ENCODE results near the gene NUTM1.
A peak's percentile ranks its signal among the peaks of the same experiment; 100 is the strongest.

The NUTM1 gene

DNA sequence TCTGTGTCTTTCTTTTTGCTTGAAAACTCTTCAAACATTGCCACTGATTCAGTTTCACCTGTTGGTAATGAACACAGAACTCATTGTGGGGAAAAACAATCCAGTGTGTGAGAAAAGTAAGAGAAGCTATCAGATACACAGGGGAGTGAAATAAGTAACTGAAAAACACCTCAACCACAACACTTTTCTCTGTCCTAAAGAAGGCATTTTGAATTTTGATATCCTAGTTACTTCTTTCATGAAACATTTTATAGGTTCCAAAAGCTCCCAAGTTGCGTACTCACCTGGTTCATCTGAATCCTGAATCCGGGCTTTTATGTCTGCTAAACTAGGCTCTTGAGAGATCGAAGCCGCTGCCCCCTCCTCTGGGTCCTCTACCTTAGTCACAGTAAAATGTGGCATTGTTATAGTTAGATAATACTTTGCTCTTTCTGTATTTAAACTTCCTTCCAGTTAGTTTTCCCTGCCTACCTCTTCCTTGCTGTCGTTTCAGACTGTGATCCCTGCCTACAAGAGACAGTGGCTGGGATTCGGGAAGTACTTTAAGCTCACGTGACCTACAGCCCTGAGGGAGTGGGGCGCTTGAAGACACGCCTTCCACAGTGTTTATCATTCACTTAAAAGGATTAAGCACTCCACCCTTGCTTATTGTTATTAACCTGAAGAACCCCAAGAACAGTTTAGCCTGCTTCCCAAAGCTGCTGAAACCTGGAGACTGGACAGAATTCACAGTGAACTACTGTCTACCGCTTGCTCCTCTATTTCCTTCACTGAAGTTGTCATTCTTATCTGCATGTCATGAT, 24.6 kb upstream of the NUTM1 start:
- Histone ChIP-seq H3K4me1 (ENCODE audit: control extremely low read depth in 1 of 4, control insufficient read depth in 4 of 4, insufficient read depth in 4 of 4, low read length in 3 of 4) (peaks cover 7 to 55% (median 23%) of the 10 kb centered on the region in 4 experiments), H3K27ac (ENCODE audit: insufficient read depth in 1 of 2, low read depth in 1 of 2, low read length in 2 of 2, poor library complexity in 1 of 2, severe bottlenecking in 2 of 2) (peak overlapping the region; percentile 70 to 88), H3K27me3 (replicated peaks in 2 of 5; ENCODE audit: control insufficient read depth in 4 of 5, insufficient read depth in 5 of 5, low read length in 4 of 5) (no peaks in the 10 kb centered on the region), H3K4me3 (ENCODE audit: control insufficient read depth in 1 of 7, extremely low read depth in 1 of 7, insufficient read depth in 4 of 7, low read depth in 2 of 7, low read length in 6 of 7) (peak overlapping the region in 6 of 7 experiments; percentile 69 to 88 (median 78)), H3K36me3 (ENCODE audit: control insufficient read depth in 4 of 4, insufficient read depth in 4 of 4, low read length in 3 of 4) (peaks cover 0 to 6% (median 2%) of the 10 kb centered on the region in 4 experiments), H3K9me3 (ENCODE audit: control extremely low read depth in 1 of 5, control insufficient read depth in 4 of 5, insufficient read depth in 2 of 5, low read depth in 1 of 5, low read length in 4 of 5) (no peaks in the 10 kb centered on the region)
- POLR2A ChIA-PET: interaction anchor here (0.6 to 1.1 kb wide), 5 partner anchors 9 to 270 kb away, joined by 3 read pairs; no protein-coding TSS in a partner anchor
- WGBS (ENCODE audit: insufficient coverage): 7% methylated on average over 7 of the region's 10 CpGs
- peak; percentile 52 to 74 (median 60) for DNase-seq
- CTCF ChIA-PET: interaction anchor here (0.7 to 3.0 kb wide), 5 partner anchors 9 to 70 kb away, joined by 3 to 30 read pairs (median 5); partner anchors contain the start of gene LPCAT4

DNA sequence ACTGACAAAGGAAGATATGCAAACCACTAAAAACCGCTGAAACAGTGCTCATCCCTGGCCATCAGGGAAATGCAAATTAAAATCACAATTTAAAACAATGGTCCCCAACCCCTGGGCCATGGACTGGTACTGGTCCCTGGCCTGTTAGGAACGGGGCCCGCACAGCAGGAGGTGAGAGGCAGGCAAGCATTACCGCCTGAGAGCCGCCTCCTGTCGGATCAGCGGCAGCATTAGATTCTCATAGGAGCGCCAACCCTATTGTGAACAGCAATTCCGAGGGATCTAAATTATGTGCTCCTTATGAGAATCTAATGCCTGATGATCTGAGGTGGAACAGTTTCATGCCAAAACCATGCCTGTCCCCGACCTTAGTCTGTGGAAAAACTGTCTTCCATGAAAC, 19.9 kb upstream of the NUTM1 start:
- peaks cover 9 to 30% (median 18%) of the 10 kb centered on the region in 4 experiments for H3K4me1 ChIP-seq (ENCODE audit: control extremely low read depth in 1 of 4, control insufficient read depth in 4 of 4, insufficient read depth in 4 of 4, low read length in 3 of 4)

DNA sequence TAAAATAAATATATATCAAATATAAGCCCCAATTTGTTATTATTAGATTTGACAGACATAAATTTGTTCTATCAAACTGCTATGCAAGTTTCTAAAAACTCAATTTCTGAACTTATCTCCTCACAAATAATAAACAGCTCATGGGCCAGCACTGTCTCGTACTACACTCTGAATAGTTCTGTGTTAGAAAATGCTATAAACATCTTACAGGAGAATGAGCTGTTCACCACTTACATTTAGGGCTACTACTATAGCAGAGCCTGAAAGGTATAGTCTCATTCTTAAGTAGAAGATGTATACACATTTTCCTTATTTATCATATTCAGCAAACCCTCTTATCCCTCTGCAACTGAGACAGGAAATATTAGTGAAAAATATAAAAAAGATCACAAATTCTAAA, 18.2 kb upstream of the NUTM1 start:
- peaks cover 11 to 38% (median 24%) of the 10 kb centered on the region in 4 experiments for H3K4me1 ChIP-seq (ENCODE audit: control extremely low read depth in 1 of 4, control insufficient read depth in 4 of 4, insufficient read depth in 4 of 4, low read length in 3 of 4)
- DNase-seq: no peak
- H3K4me3 ChIP-seq (ENCODE audit: control insufficient read depth in 1 of 7, extremely low read depth in 1 of 7, insufficient read depth in 4 of 7, low read depth in 2 of 7, low read length in 6 of 7): no peak overlapping the region
- ChIA-PET CTCF (interaction anchor here (1.0 to 2.1 kb wide), 4 partner anchors 11 to 76 kb away, joined by 3 to 8 read pairs (median 4); no protein-coding TSS in a partner anchor), POLR2A (no interaction called here)
- no CpG with 5 or more reads among the region's 1 CpG for WGBS (ENCODE audit: insufficient coverage)
- no peaks in the 10 kb centered on the region for H3K27me3 ChIP-seq (replicated peaks in 2 of 5; ENCODE audit: control insufficient read depth in 4 of 5, insufficient read depth in 5 of 5, low read length in 4 of 5)
- no peak overlapping the region for H3K27ac ChIP-seq (ENCODE audit: insufficient read depth in 1 of 2, low read depth in 1 of 2, low read length in 2 of 2, poor library complexity in 1 of 2, severe bottlenecking in 2 of 2)
- peaks cover 0 to 4% (median 1%) of the 10 kb centered on the region in 4 experiments for H3K36me3 ChIP-seq (ENCODE audit: control insufficient read depth in 4 of 4, insufficient read depth in 4 of 4, low read length in 3 of 4)
- no peaks in the 10 kb centered on the region for H3K9me3 ChIP-seq (ENCODE audit: control extremely low read depth in 1 of 5, control insufficient read depth in 4 of 5, insufficient read depth in 2 of 5, low read depth in 1 of 5, low read length in 4 of 5)

More for the DNA sequence above, 19.9 kb upstream of the NUTM1 start:
- Histone ChIP-seq H3K4me3 (ENCODE audit: control insufficient read depth in 1 of 7, extremely low read depth in 1 of 7, insufficient read depth in 4 of 7, low read depth in 2 of 7, low read length in 6 of 7) (no peak overlapping the region), H3K27me3 (replicated peaks in 2 of 5; ENCODE audit: control insufficient read depth in 4 of 5, insufficient read depth in 5 of 5, low read length in 4 of 5) (no peaks in the 10 kb centered on the region), H3K36me3 (ENCODE audit: control insufficient read depth in 4 of 4, insufficient read depth in 4 of 4, low read length in 3 of 4) (peaks cover 0 to 4% (median 0%) of the 10 kb centered on the region in 4 experiments), H3K27ac (ENCODE audit: insufficient read depth in 1 of 2, low read depth in 1 of 2, low read length in 2 of 2, poor library complexity in 1 of 2, severe bottlenecking in 2 of 2) (no peak overlapping the region), H3K9me3 (ENCODE audit: control extremely low read depth in 1 of 5, control insufficient read depth in 4 of 5, insufficient read depth in 2 of 5, low read depth in 1 of 5, low read length in 4 of 5) (no peaks in the 10 kb centered on the region)
- no peak for DNase-seq
- WGBS (ENCODE audit: insufficient coverage): 98% methylated on average over 6 of the region's 10 CpGs
- CTCF ChIA-PET: interaction anchor here (2.1 kb wide), 1 partner anchor 9 kb away, joined by 8 read pairs; no protein-coding TSS in a partner anchor
- POLR2A ChIA-PET: no interaction called here

DNA sequence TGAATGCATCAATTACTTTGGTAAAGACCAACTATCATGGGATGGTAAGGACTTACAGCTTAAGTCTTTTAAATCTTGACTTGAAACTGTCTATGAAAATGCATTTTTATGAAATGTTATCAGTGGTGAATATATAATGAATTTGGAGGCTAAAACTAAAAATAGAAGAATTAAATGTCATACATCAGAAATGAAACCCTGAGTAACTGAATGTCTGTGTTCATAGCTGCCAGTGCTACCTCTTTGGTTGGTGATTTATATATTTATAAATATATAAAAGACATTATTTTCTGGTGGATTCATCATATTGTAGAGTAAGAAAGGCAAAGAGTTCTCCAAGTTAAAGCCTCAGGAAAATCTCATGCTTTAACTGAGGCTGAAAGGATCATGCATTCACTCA, 17.7 kb upstream of the NUTM1 start:
- no peak for DNase-seq
- H3K4me3 ChIP-seq (ENCODE audit: control insufficient read depth in 1 of 7, extremely low read depth in 1 of 7, insufficient read depth in 4 of 7, low read depth in 2 of 7, low read length in 6 of 7): no peak overlapping the region
- peaks cover 0 to 4% (median 1%) of the 10 kb centered on the region in 4 experiments for H3K36me3 ChIP-seq (ENCODE audit: control insufficient read depth in 4 of 4, insufficient read depth in 4 of 4, low read length in 3 of 4)
- ChIA-PET CTCF (interaction anchor here (1.0 to 2.1 kb wide), 7 partner anchors 12 to 76 kb away, joined by 3 to 8 read pairs (median 3); partner anchors contain the start of gene NUTM1), POLR2A (interaction anchor here (0.5 kb wide), 1 partner anchor 91 kb away, joined by 3 read pairs; no protein-coding TSS in a partner anchor)
- H3K4me1 ChIP-seq (ENCODE audit: control extremely low read depth in 1 of 4, control insufficient read depth in 4 of 4, insufficient read depth in 4 of 4, low read length in 3 of 4): peaks cover 11 to 42% (median 25%) of the 10 kb centered on the region in 4 experiments
- no peak overlapping the region for H3K27ac ChIP-seq (ENCODE audit: insufficient read depth in 1 of 2, low read depth in 1 of 2, low read length in 2 of 2, poor library complexity in 1 of 2, severe bottlenecking in 2 of 2)
- H3K27me3 ChIP-seq (replicated peaks in 2 of 5; ENCODE audit: control insufficient read depth in 4 of 5, insufficient read depth in 5 of 5, low read length in 4 of 5): no peaks in the 10 kb centered on the region
- no peaks in the 10 kb centered on the region for H3K9me3 ChIP-seq (ENCODE audit: control extremely low read depth in 1 of 5, control insufficient read depth in 4 of 5, insufficient read depth in 2 of 5, low read depth in 1 of 5, low read length in 4 of 5)

DNA sequence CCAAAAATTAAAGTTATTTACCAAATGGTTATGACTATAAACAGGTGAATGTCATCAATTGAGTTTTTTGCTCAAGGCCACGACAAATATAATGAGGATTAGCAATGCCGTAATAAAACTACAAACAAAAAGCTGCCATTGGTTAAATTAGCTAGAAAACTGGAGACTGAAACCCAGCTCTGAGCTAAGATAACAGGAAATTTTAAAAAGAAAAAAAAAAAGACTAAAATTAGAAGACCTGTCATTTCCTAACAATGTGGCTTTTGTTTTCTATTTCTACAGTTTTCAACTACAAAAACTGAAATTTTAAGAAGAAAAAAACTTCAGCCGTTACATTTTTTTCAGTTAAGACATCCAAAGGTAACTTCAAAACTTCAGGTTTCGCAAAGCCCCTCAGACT, 15.2 kb upstream of the NUTM1 start:
- WGBS (ENCODE audit: insufficient coverage): no CpG with 5 or more reads among the region's 4 CpGs
- peaks cover 24 to 64% (median 42%) of the 10 kb centered on the region in 4 experiments for H3K4me1 ChIP-seq (ENCODE audit: control extremely low read depth in 1 of 4, control insufficient read depth in 4 of 4, insufficient read depth in 4 of 4, low read length in 3 of 4)

DNA sequence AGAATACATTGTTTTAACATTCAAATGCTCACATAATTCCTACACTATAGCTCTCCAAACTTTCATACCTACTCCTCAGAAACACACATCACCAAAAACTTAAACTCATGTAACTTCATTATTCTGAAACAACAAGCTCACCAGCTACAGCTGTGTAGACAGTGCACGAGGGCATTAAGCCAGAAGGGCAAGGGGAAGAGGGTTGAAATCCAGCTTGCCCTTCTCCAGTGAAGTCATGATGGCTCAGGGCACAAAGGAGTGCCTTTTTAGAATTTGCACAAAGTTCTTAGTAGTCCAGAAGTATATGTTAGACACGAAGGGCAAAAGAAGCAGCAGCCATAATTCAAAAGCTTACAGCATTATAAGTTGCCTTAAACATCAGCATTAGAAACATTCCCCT, 14.1 kb upstream of the NUTM1 start:
- Histone ChIP-seq H3K27me3 (replicated peaks in 2 of 5; ENCODE audit: control insufficient read depth in 4 of 5, insufficient read depth in 5 of 5, low read length in 4 of 5) (no peaks in the 10 kb centered on the region), H3K4me1 (ENCODE audit: control extremely low read depth in 1 of 4, control insufficient read depth in 4 of 4, insufficient read depth in 4 of 4, low read length in 3 of 4) (peaks cover 33 to 75% (median 53%) of the 10 kb centered on the region in 4 experiments), H3K36me3 (ENCODE audit: control insufficient read depth in 4 of 4, insufficient read depth in 4 of 4, low read length in 3 of 4) (peaks cover 0 to 2% (median 0%) of the 10 kb centered on the region in 4 experiments), H3K27ac (ENCODE audit: insufficient read depth in 1 of 2, low read depth in 1 of 2, low read length in 2 of 2, poor library complexity in 1 of 2, severe bottlenecking in 2 of 2) (peak overlapping the region in 1 of 2 experiments; percentile 30), H3K4me3 (ENCODE audit: control insufficient read depth in 1 of 7, extremely low read depth in 1 of 7, insufficient read depth in 4 of 7, low read depth in 2 of 7, low read length in 6 of 7) (peak overlapping the region in 2 of 7 experiments; percentile 11 to 41), H3K9me3 (ENCODE audit: control extremely low read depth in 1 of 5, control insufficient read depth in 4 of 5, insufficient read depth in 2 of 5, low read depth in 1 of 5, low read length in 4 of 5) (no peaks in the 10 kb centered on the region)
- ChIA-PET CTCF (interaction anchor here (1.0 to 4.4 kb wide), 11 partner anchors 8 to 88 kb away, joined by 3 to 30 read pairs (median 4); partner anchors contain the start of genes LPCAT4 and SLC12A6), POLR2A (interaction anchor here (0.6 to 1.0 kb wide), 2 partner anchors 9 to 105 kb away, joined by 4 to 6 read pairs; partner anchors contain the start of gene SLC12A6)
- WGBS (ENCODE audit: insufficient coverage): 88% methylated on average over 1 of the region's 2 CpGs
- DNase-seq: no peak

More for the DNA sequence above, 15.2 kb upstream of the NUTM1 start:
- Histone ChIP-seq H3K27ac (ENCODE audit: insufficient read depth in 1 of 2, low read depth in 1 of 2, low read length in 2 of 2, poor library complexity in 1 of 2, severe bottlenecking in 2 of 2) (peak overlapping the region; percentile 40 to 65), H3K4me3 (ENCODE audit: control insufficient read depth in 1 of 7, extremely low read depth in 1 of 7, insufficient read depth in 4 of 7, low read depth in 2 of 7, low read length in 6 of 7) (peak overlapping the region in 4 of 7 experiments; percentile 6 to 52 (median 16)), H3K27me3 (replicated peaks in 2 of 5; ENCODE audit: control insufficient read depth in 4 of 5, insufficient read depth in 5 of 5, low read length in 4 of 5) (no peaks in the 10 kb centered on the region), H3K9me3 (ENCODE audit: control extremely low read depth in 1 of 5, control insufficient read depth in 4 of 5, insufficient read depth in 2 of 5, low read depth in 1 of 5, low read length in 4 of 5) (no peaks in the 10 kb centered on the region), H3K36me3 (ENCODE audit: control insufficient read depth in 4 of 4, insufficient read depth in 4 of 4, low read length in 3 of 4) (peaks cover 0 to 4% (median 1%) of the 10 kb centered on the region in 4 experiments)
- no peak for DNase-seq
- ChIA-PET CTCF (interaction anchor here (0.6 to 4.4 kb wide), 8 partner anchors 9 to 216 kb away, joined by 3 to 30 read pairs (median 6); partner anchors contain the start of genes LPCAT4, NOP10, NUTM1 and SLC12A6), POLR2A (interaction anchor here (0.6 to 0.9 kb wide), 4 partner anchors 9 to 32 kb away, joined by 3 to 4 read pairs (median 4); no protein-coding TSS in a partner anchor)

All from common myeloid progenitor, CD34-positive (primary cell).